IMR-90 (cell line): ENCODE measurements around the gene CCM2. TPM values are rescaled to one million over a fixed set of nuclear protein-coding genes. Genes with fewer than 3 reads are reported as not detected.

Experiments used
- ATAC-seq: fragments of 200-7000 bp; cut with Tn5 transposase; 2 replicates; pipeline ENCODE4 v1.9.1; 2020; ENCODE audit warnings: low read depth, mild to moderate bottlenecking, moderate library complexity
- BruUV-seq: library from RNA; stranded (reverse); fragments of 400-500 nt; replicated peaks from 2 replicates; lab custom pipeline; 2021; lab: Mats Ljungman, UMichigan
- CTCF ChIA-PET: fragments of 300-600 bp; formaldehyde crosslinking; extraction: SDS; loops from one replicate; lab custom pipeline; 2021; ENCODE audit warnings: antibody characterized with exemption; lab: Yijun Ruan, JAX
- POLR2A ChIA-PET: fragments of 300-600 bp; sonication (Branson Sonifier 250); formaldehyde crosslinking; loops from one replicate; lab custom pipeline; 2022; ENCODE audit warnings: antibody characterized with exemption; ENCODE audit not compliant: unreplicated experiment; lab: Charles Lee
- DNase-seq: peaks from one replicate; pipeline ENCODE4 v3.0.0; 2013
- H2AFZ ChIP-seq: replicated peaks from 2 replicates; pipeline ENCODE3; 2013; ENCODE audit warnings: low read length, mild to moderate bottlenecking; ENCODE audit not compliant: poor library complexity
- H2AK5ac ChIP-seq: 2 replicates; pipeline ENCODE4 v1.6.1; 2013; ENCODE audit warnings: low read depth, low read length, inconsistent platforms
- H2AK9ac ChIP-seq: replicated peaks from 2 replicates; pipeline ENCODE3; 2013; ENCODE audit warnings: mild to moderate bottlenecking, low read depth, low read length, moderate library complexity; ENCODE audit not compliant: poor library complexity
- H2BK120ac ChIP-seq: 2 replicates; pipeline ENCODE4 v1.6.1; 2013; ENCODE audit warnings: low read depth, low read length, inconsistent platforms
- H2BK15ac ChIP-seq: 3 replicates; pipeline ENCODE4 v1.6.1; 2013; ENCODE audit warnings: low read depth, low read length, inconsistent platforms
- H2BK20ac ChIP-seq: 2 replicates; pipeline ENCODE4 v1.6.1; 2013; ENCODE audit warnings: low read depth, mild to moderate bottlenecking, inconsistent platforms, low read length, moderate library complexity
- H2BK5ac ChIP-seq: 2 replicates; pipeline ENCODE4 v1.6.1; 2013; ENCODE audit warnings: mild to moderate bottlenecking, low read depth, low read length, inconsistent platforms; ENCODE audit not compliant: poor library complexity, severe bottlenecking
- H3K14ac ChIP-seq: replicated peaks from 2 replicates; pipeline ENCODE4 v1.6.1; 2013; ENCODE audit warnings: low read depth, low read length, inconsistent platforms
- H3K18ac ChIP-seq: 2 replicates; pipeline ENCODE4 v1.6.1; 2013; ENCODE audit warnings: low read depth, low read length, control low read depth
- H3K23ac ChIP-seq: 2 replicates; pipeline ENCODE4 v1.6.1; 2013; ENCODE audit warnings: low read depth, low read length, inconsistent platforms
- H3K27ac ChIP-seq: 2 replicates; pipeline ENCODE4 v1.5.1; 2013; ENCODE audit warnings: mild to moderate bottlenecking, control low read depth, low read length; ENCODE audit not compliant: insufficient read depth
- H3K27me3 ChIP-seq: 2 replicates; pipeline ENCODE4 v1.6.1; 2013; ENCODE audit warnings: low read length; ENCODE audit not compliant: control insufficient read depth, insufficient read depth
- H3K36me3 ChIP-seq: 2 replicates; pipeline ENCODE4 v1.6.1; 2013; ENCODE audit warnings: low read length, mixed read lengths; ENCODE audit not compliant: control insufficient read depth, insufficient read depth
- H3K4ac ChIP-seq: 2 replicates; pipeline ENCODE4 v1.6.1; 2013; ENCODE audit warnings: low read depth, low read length, inconsistent platforms
- H3K4me1 ChIP-seq: 2 replicates; pipeline ENCODE4 v1.6.1; 2013; ENCODE audit warnings: low read length, mixed read lengths; ENCODE audit not compliant: control insufficient read depth, insufficient read depth
- H3K4me2 ChIP-seq: 2 replicates; pipeline ENCODE4 v1.6.1; 2013; ENCODE audit warnings: low read depth, mild to moderate bottlenecking, control low read depth, low read length, moderate library complexity
- H3K4me3 ChIP-seq: 2 replicates; pipeline ENCODE4 v1.5.1; 2013; ENCODE audit warnings: low read depth, mild to moderate bottlenecking, control low read depth, low read length, moderate library complexity; ENCODE audit not compliant: insufficient read depth
- H3K56ac ChIP-seq: 2 replicates; pipeline ENCODE4 v1.6.1; 2013; ENCODE audit warnings: low read length, inconsistent platforms; ENCODE audit not compliant: insufficient read depth; ENCODE audit errors: extremely low read depth
- H3K79me1 ChIP-seq, 2 experiments: 2 replicates each; pipeline ENCODE4 v1.6.1; 2013; ENCODE audit warnings: low read length in 2 of 2, inconsistent platforms in 1 of 2, low read depth in 1 of 2
- H3K9ac ChIP-seq: 2 replicates; pipeline ENCODE4 v1.6.1; 2013; ENCODE audit warnings: low read depth, low read length, control low read depth
- H3K9me1 ChIP-seq: 2 replicates; pipeline ENCODE4 v1.6.1; 2013; ENCODE audit warnings: low read length, inconsistent platforms; ENCODE audit not compliant: insufficient read depth
- H3K9me3 ChIP-seq: 2 replicates; pipeline ENCODE4 v1.6.1; 2013; ENCODE audit warnings: low read length; ENCODE audit not compliant: control insufficient read depth, insufficient read depth
- H4K20me1 ChIP-seq: 2 replicates; pipeline ENCODE4 v1.6.1; 2013; ENCODE audit warnings: low read length, inconsistent platforms; ENCODE audit not compliant: insufficient read depth
- H4K5ac ChIP-seq: 2 replicates; pipeline ENCODE4 v1.6.1; 2013; ENCODE audit warnings: mild to moderate bottlenecking, low read depth, low read length, control low read depth
- H4K8ac ChIP-seq, 2 experiments: 2 replicates each; pipeline ENCODE4 v1.6.1; 2013; ENCODE audit warnings: low read depth in 2 of 2, low read length in 2 of 2, control low read depth in 1 of 2, inconsistent platforms in 1 of 2
- H4K91ac ChIP-seq: 2 replicates; pipeline ENCODE4 v1.6.1; 2013; ENCODE audit warnings: low read depth, low read length, inconsistent platforms; ENCODE audit not compliant: insufficient read depth
- BHLHE40 ChIP-seq: fragments of 150-350 bp; IDR thresholded peaks from 2 replicates; pipeline ENCODE4 v1.6.1; 2016; ENCODE audit warnings: mild to moderate bottlenecking, low read depth, low read length
- FOS ChIP-seq: fragments of 150-350 bp; IDR thresholded peaks from 2 replicates; pipeline ENCODE4 v1.6.1; 2016; ENCODE audit warnings: low read depth, low read length
- MAFK ChIP-seq: IDR thresholded peaks from 2 replicates; pipeline ENCODE4 v1.6.1; 2012; ENCODE audit warnings: low read depth, low read length, improper control_type of control experiment
- MAZ ChIP-seq: IDR thresholded peaks from 2 replicates; pipeline ENCODE4 v1.6.1; 2012; ENCODE audit warnings: low read depth, mild to moderate bottlenecking, low read length, improper control_type of control experiment, moderate library complexity, borderline replicate concordance
- MXI1 ChIP-seq: IDR thresholded peaks from 2 replicates; pipeline ENCODE4 v1.6.1; 2012; ENCODE audit warnings: low read depth, mild to moderate bottlenecking, low read length, moderate library complexity, borderline replicate concordance
- NFE2L2 ChIP-seq: fragments of 150-350 bp; IDR thresholded peaks from 2 replicates; pipeline ENCODE4 v1.6.1; 2016; ENCODE audit warnings: low read depth, mild to moderate bottlenecking, low read length
- POLR2A ChIP-seq: IDR thresholded peaks from 2 replicates; pipeline ENCODE4 v1.6.1; 2012; ENCODE audit warnings: mild to moderate bottlenecking, low read depth, low read length
- RAD21 ChIP-seq: IDR thresholded peaks from 2 replicates; pipeline ENCODE4 v1.6.1; 2012; ENCODE audit warnings: low read length, improper control_type of control experiment
- RCOR1 ChIP-seq: IDR thresholded peaks from 2 replicates; pipeline ENCODE4 v1.6.1; 2012; ENCODE audit warnings: mild to moderate bottlenecking, low read length, improper control_type of control experiment; ENCODE audit not compliant: insufficient replicate concordance
- RFX5 ChIP-seq: IDR thresholded peaks from 2 replicates; pipeline ENCODE4 v1.8.0; 2012; ENCODE audit warnings: low read depth, mild to moderate bottlenecking, low read length, moderate library complexity
- SMC3 ChIP-seq: fragments of 150-350 bp; IDR thresholded peaks from 2 replicates; pipeline ENCODE4 v1.6.1; 2016; ENCODE audit warnings: low read depth, mild to moderate bottlenecking, antibody characterized with exemption, low read length, moderate library complexity
- USF2 ChIP-seq: fragments of 150-350 bp; IDR thresholded peaks from 2 replicates; pipeline ENCODE4 v1.6.1; 2017; ENCODE audit warnings: mild to moderate bottlenecking, antibody characterized with exemption, low read length, low read depth
- WGBS, 2 experiments: methylation state at CpG; one replicate each; pipeline versions ENCODE4 v1.1.5 to v1.1.7; 2013; ENCODE audit warnings: missing lambda C conversion rate in 2 of 2; ENCODE audit not compliant: insufficient read length in 1 of 2; ENCODE audit errors: extremely low coverage in 2 of 2; 5-methylcytosine and 5-hydroxymethylcytosine counted together
- dilution Hi-C: fragments of 300-500 bp; cut with HindIII; formaldehyde crosslinking; loops from one replicate; pipeline ENCODE4 v1.14.3; 2018; ENCODE audit warnings: low sequenced_read_pairs; ENCODE audit not compliant: unreplicated experiment
- in situ Hi-C: fragments of 300-500 bp; cut with MboI; formaldehyde crosslinking; loops from 3 replicates; pipeline ENCODE4 v1.14.3; 2019; ENCODE audit warnings: low sequenced_read_pairs, inconsistent platforms, mixed read lengths
- intact Hi-C: fragments of 100-400 bp; cut with micrococcal nuclease; formaldehyde crosslinking; loops from 2 replicates; pipeline ENCODE4 v1.10.0; 2022
- polyA plus RNA-seq, 3 experiments: library from polyadenylated mRNA; depleted of rRNA; stranded (reverse); fragments of >200 nt; gene quantifications; 2 replicates each; pipeline ENCODE4 v1.2.3, GENCODE V29; 2012; ENCODE audit warnings: low replicate concordance in 1 of 3
- total RNA-seq: library from RNA; depleted of rRNA; stranded (reverse); fragments of >200 nt; gene quantifications from 2 replicates; pipeline ENCODE4 v1.2.3, GENCODE V29; 2012

Gene CCM2
- total and polyA plus RNA-seq, 2 of the 4 experiments (the other 2 are of a cell fraction): 65.2 to 78.5 TPM

GRCh38 chr7:45102785-45103712 lies 103.0 kb downstream of the CCM2 start (continued):
- TF ChIP-seq MAFK: no peak
- TF ChIP-seq BHLHE40: no peak

- ChIA-PET POLR2A (no interaction called here), CTCF (no interaction called here)
- Histone ChIP-seq H3K36me3 (peaks cover 91% of the 10 kb centered on the region), H3K4me1 (peaks cover 3% of the 10 kb centered on the region; the same call in 1 of the 2 replicates), H4K5ac (no peak overlapping the region), H3K4ac (no peak overlapping the region), H3K9me1 (no peaks in the 10 kb centered on the region; the same call in 1 of the 2 replicates), H3K9ac (no peak overlapping the region), H2BK15ac (no peak overlapping the region), H3K9me3 (no peaks in the 10 kb centered on the region), H2BK120ac (no peak overlapping the region), H3K4me3 (no peak overlapping the region), H3K27me3 (no peaks in the 10 kb centered on the region), H2AK9ac (no peak overlapping the region), H3K79me1 (peaks cover 37 to 46% of the 10 kb centered on the region in 2 experiments), H4K8ac (no peak overlapping the region), H2BK5ac (no peak overlapping the region), H2AFZ (no peak overlapping the region), H3K56ac (no peak overlapping the region), H4K20me1 (peaks cover 31% of the 10 kb centered on the region), H3K4me2 (no peak overlapping the region), H3K27ac (no peak overlapping the region), H4K91ac (no peak overlapping the region), H3K18ac (no peak overlapping the region), H2BK20ac (no peak overlapping the region), H2AK5ac (no peak overlapping the region), H3K23ac (no peak overlapping the region), H3K14ac (no peak overlapping the region)
- BruUV-seq: no TSS peak
- ATAC-seq (no peak), DNase-seq (no peak)
- intact Hi-C loops (no loop called here), in situ Hi-C loops (no loop called here), dilution Hi-C loops (no loop called here)
- 93% methylated on average over 5 of the region's 17 CpGs; no CpG with 5 or more reads in 1 of the 2 experiments for WGBS, 2 experiments
- no peak for TF ChIP-seq USF2
- TF ChIP-seq SMC3: no peak
- no peak for TF ChIP-seq MAFK
- no peak for TF ChIP-seq BHLHE40
- no peak for TF ChIP-seq RFX5
- TF ChIP-seq POLR2A: no peak
- no peak for TF ChIP-seq NFE2L2
- TF ChIP-seq RAD21: no peak
- no peak for TF ChIP-seq FOS
- TF ChIP-seq RCOR1: no peak
- TF ChIP-seq MAZ: no peak
- TF ChIP-seq MXI1: no peak
Observed at GRCh38 chr7:45103958-45104843, 104.2 kb downstream of the CCM2 start.
